SK-N-SH (cell line): ENCODE measurements around the gene ANO9. TPM values are rescaled to one million over a fixed set of nuclear protein-coding genes. Genes with fewer than 3 reads are reported as not detected.
A peak's percentile ranks its signal among the peaks of the same experiment; 100 is the strongest.

Experiments
- CTCF ChIA-PET: fragments of 300-600, 350-600 bp; formaldehyde crosslinking; extraction: SDS; loops from one replicate; lab custom pipeline; 2021; lab: Yijun Ruan, JAX
- POLR2A ChIA-PET: fragments of 350-600 bp; sonication (Branson Sonifier 250); formaldehyde crosslinking; extraction: SDS; loops from one replicate; lab custom pipeline; 2020; ENCODE audit warnings: antibody characterized with exemption, inconsistent platforms; lab: Yijun Ruan, JAX
- DNase-seq: peaks from one replicate; pipeline ENCODE4 v3.0.0; 2012
- H2AFZ ChIP-seq: fragments of 200-600 bp; sonication (generic); 2 replicates; pipeline ENCODE4 v1.8.1; 2016; ENCODE audit warnings: antibody characterized with exemption, mild to moderate bottlenecking, low read depth
- H3F3A ChIP-seq: fragments of 200-600 bp; sonication (generic); replicated peaks from 2 replicates; pipeline ENCODE3; 2016; ENCODE audit warnings: antibody characterized with exemption, mild to moderate bottlenecking; ENCODE audit not compliant: insufficient read depth
- H3K27ac ChIP-seq, 2 experiments: fragments of 200-500 bp in 1 of 2; fragments of 200-600 bp in 1 of 2; sonication (Bioruptor generic) in 1 of 2; sonication (generic), shearing (Covaris generic) in 1 of 2; 2 replicates each; pipeline versions ENCODE4 v1.5.1 to v1.6.1; 2014 to 2016; ENCODE audit warnings: low read depth in 2 of 2, inconsistent platforms in 1 of 2, low read length in 1 of 2, mild to moderate bottlenecking in 1 of 2, mixed read lengths in 1 of 2
- H3K27me3 ChIP-seq: fragments of 200-600 bp; sonication (generic), shearing (Covaris generic); 2 replicates; pipeline ENCODE4 v1.6.1; 2016; ENCODE audit warnings: mixed run types; ENCODE audit not compliant: insufficient read depth
- H3K36me3 ChIP-seq, 2 experiments: fragments of 200-500 bp in 1 of 2; fragments of 200-600 bp in 1 of 2; sonication (Bioruptor generic) in 1 of 2; sonication (generic) in 1 of 2; replicated peaks in 1 of 2; 2 replicates each; pipeline versions ENCODE3 to v1.5.1; 2014 to 2016; ENCODE audit warnings: low read length in 1 of 2, mild to moderate bottlenecking in 1 of 2; ENCODE audit not compliant: insufficient read depth in 2 of 2, control insufficient read depth in 1 of 2
- H3K4me1 ChIP-seq, 2 experiments: fragments of 200-500 bp in 1 of 2; fragments of 200-600 bp in 1 of 2; sonication (Bioruptor generic) in 1 of 2; sonication (generic), shearing (Covaris generic) in 1 of 2; 2 replicates each; pipeline versions ENCODE4 v1.5.1 to v1.6.1; 2014 to 2016; ENCODE audit warnings: low read depth in 1 of 2, low read length in 1 of 2, mixed run types in 1 of 2; ENCODE audit not compliant: insufficient read depth in 2 of 2, control insufficient read depth in 1 of 2
- H3K4me2 ChIP-seq: fragments of 200-600 bp; sonication (generic), shearing (Covaris generic); 2 replicates; pipeline ENCODE4 v1.6.1; 2017; ENCODE audit warnings: mixed run types
- H3K4me3 ChIP-seq, 2 experiments: fragments of 200-500 bp in 1 of 2; fragments of 200-600 bp in 1 of 2; sonication (Bioruptor generic) in 1 of 2; sonication (generic), shearing (Covaris generic) in 1 of 2; 2 replicates each; pipeline versions ENCODE4 v1.5.1 to v1.8.1; 2014 to 2016; ENCODE audit warnings: low read depth in 2 of 2, inconsistent platforms in 1 of 2, low read length in 1 of 2, mild to moderate bottlenecking in 1 of 2, mixed read lengths in 1 of 2, moderate library complexity in 1 of 2
- H3K79me2 ChIP-seq: fragments of 200-600 bp; sonication (generic); 2 replicates; pipeline ENCODE4 v1.8.1; 2017; ENCODE audit warnings: mild to moderate bottlenecking; ENCODE audit not compliant: insufficient read depth
- H3K9ac ChIP-seq: fragments of 200-600 bp; sonication (generic); 2 replicates; pipeline ENCODE4 v1.6.1; 2017; ENCODE audit warnings: mixed run types
- H3K9me2 ChIP-seq: fragments of 200-600 bp; sonication (generic); 2 replicates; pipeline ENCODE4 v1.6.1; 2017; ENCODE audit warnings: mixed run types
- H3K9me3 ChIP-seq: fragments of 200-600 bp; sonication (generic); 2 replicates; pipeline ENCODE4 v1.6.1; 2017; ENCODE audit warnings: mixed run types, mild to moderate bottlenecking, moderate library complexity
- H4K20me1 ChIP-seq: fragments of 200-600 bp; sonication (generic); 2 replicates; pipeline ENCODE4 v1.6.1; 2017; ENCODE audit warnings: mild to moderate bottlenecking, mixed run types; ENCODE audit not compliant: insufficient read depth
- CHD2 ChIP-seq: fragments of 150-350 bp; IDR thresholded peaks from 2 replicates; pipeline ENCODE4 v1.6.1; 2018; ENCODE audit warnings: low read length; ENCODE audit not compliant: partially characterized antibody
- EZH2phosphoT487 ChIP-seq: fragments of 200-600 bp; sonication (generic); IDR thresholded peaks from 2 replicates; pipeline ENCODE4 v1.6.1; 2017; ENCODE audit warnings: low read depth, mixed run types, mild to moderate bottlenecking, antibody characterized with exemption, moderate library complexity, borderline replicate concordance
- GABPA ChIP-seq: IDR thresholded peaks from 2 replicates; pipeline ENCODE4 v1.4.0; 2012; ENCODE audit warnings: low read depth, mild to moderate bottlenecking
- RAD21 ChIP-seq: IDR thresholded peaks from 2 replicates; pipeline ENCODE4 v1.6.1; 2012; ENCODE audit warnings: mild to moderate bottlenecking, low read length
- USF2 ChIP-seq: fragments of 150-350 bp; IDR thresholded peaks from 2 replicates; pipeline ENCODE4 v1.6.1; 2017; ENCODE audit warnings: antibody characterized with exemption, low read length, low read depth, borderline replicate concordance
- WGBS: methylation state at CpG from one replicate; pipeline ENCODE4 v1.1.6; 2017; ENCODE audit warnings: low lambda C conversion rate; 5-methylcytosine and 5-hydroxymethylcytosine counted together
- polyA plus RNA-seq, 3 experiments: library from polyadenylated mRNA; depleted of rRNA; stranded (reverse); fragments of >200 nt; gene quantifications; 2 replicates each; pipeline ENCODE4 v1.2.3, GENCODE V29; 2012
- TF ChIP-seq, protein P1 (sequence below): IDR thresholded peaks from 2 replicates; pipeline ENCODE4; 2012
- TF ChIP-seq, protein P2 (sequence below): IDR thresholded peaks from 2 replicates; pipeline ENCODE4 v1.4.0; 2012; ENCODE audit warnings: low read depth, borderline replicate concordance
- TF ChIP-seq, protein P3 (sequence below): fragments of 200-600 bp; sonication (generic); IDR thresholded peaks from 2 replicates; pipeline ENCODE4 v1.6.1; 2017; ENCODE audit warnings: antibody characterized with exemption, mild to moderate bottlenecking, moderate library complexity

The ANO9 gene
- polyA plus RNA-seq, 1 of the 3 experiments (the other 2 are of a cell fraction): 0.12 TPM

DNA sequence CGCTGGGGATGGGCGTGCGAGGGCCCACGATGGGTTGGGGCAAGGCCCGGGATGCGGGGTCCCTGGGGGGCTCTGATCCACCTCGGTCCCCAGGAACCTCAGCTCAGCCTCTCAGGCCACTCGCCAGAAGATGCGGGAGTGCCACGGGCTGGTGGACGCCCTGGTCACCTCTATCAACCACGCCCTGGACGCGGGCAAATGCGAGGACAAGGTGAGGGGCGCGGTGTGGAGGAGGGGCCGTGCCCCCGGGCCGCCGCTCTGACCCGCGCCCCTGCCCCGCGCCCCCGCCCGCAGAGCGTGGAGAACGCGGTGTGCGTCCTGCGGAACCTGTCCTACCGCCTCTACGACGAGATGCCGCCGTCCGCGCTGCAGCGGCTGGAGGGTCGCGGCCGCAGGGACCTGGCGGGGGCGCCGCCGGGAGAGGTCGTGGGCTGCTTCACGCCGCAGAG is 41.5 kb downstream of the ANO9 start:
- 74% methylated on average over 12 of the region's 50 CpGs for WGBS
- TF ChIP-seq, protein P1, sequence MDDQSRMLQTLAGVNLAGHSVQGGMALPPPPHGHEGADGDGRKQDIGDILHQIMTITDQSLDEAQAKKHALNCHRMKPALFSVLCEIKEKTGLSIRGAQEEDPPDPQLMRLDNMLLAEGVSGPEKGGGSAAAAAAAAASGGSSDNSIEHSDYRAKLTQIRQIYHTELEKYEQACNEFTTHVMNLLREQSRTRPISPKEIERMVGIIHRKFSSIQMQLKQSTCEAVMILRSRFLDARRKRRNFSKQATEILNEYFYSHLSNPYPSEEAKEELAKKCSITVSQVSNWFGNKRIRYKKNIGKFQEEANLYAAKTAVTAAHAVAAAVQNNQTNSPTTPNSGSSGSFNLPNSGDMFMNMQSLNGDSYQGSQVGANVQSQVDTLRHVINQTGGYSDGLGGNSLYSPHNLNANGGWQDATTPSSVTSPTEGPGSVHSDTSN: no peak
- TF ChIP-seq CHD2: no peak
- no peak for TF ChIP-seq RAD21
- 0 out of 2 replicates have a peak, but pooled peaks have one; percentile 25 for TF ChIP-seq EZH2phosphoT487
- TF ChIP-seq USF2: no peak
- TF ChIP-seq, protein P2, sequence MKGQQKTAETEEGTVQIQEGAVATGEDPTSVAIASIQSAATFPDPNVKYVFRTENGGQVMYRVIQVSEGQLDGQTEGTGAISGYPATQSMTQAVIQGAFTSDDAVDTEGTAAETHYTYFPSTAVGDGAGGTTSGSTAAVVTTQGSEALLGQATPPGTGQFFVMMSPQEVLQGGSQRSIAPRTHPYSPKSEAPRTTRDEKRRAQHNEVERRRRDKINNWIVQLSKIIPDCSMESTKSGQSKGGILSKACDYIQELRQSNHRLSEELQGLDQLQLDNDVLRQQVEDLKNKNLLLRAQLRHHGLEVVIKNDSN: no peak
- TF ChIP-seq, all 33 proteins: peak for 1
- H3K36me3 ChIP-seq: no peaks in the 10 kb centered on the region
- no peaks in the 10 kb centered on the region for H3K79me2 ChIP-seq
- H3K27ac ChIP-seq: no peak overlapping the region
- peaks cover 5 to 12% of the 10 kb centered on the region in 2 experiments; a peak in 2 of 4 replicates for H3K4me1 ChIP-seq
- no peak overlapping the region for H2AFZ ChIP-seq
- POLR2A ChIA-PET: no interaction called here
- CTCF ChIA-PET: interaction anchor here (1.4 kb wide), 1 partner anchor 48 kb away, joined by 5 read pairs; no protein-coding TSS in a partner anchor
- DNase-seq: no peak
- H3K9me3 ChIP-seq: no peaks in the 10 kb centered on the region
- no peak overlapping the region for H3K4me3 ChIP-seq
- H3F3A ChIP-seq: no peaks in the 10 kb centered on the region
- H3K4me2 ChIP-seq: no peak overlapping the region
- peaks cover 9% of the 10 kb centered on the region; the same call in 1 of the 2 replicates for H3K27me3 ChIP-seq
- H4K20me1 ChIP-seq: no peaks in the 10 kb centered on the region
- H3K9ac ChIP-seq: no peak overlapping the region
- no peaks in the 10 kb centered on the region for H3K9me2 ChIP-seq

- no peaks in the 10 kb centered on the region for H3K9me3 ChIP-seq
- no peaks in the 10 kb centered on the region for H3K9me2 ChIP-seq
- no peak overlapping the region for H2AFZ ChIP-seq
- H3F3A ChIP-seq: no peaks in the 10 kb centered on the region
- CTCF ChIA-PET: interaction anchor here (1.4 kb wide), 1 partner anchor 48 kb away, joined by 5 read pairs; no protein-coding TSS in a partner anchor
- H3K36me3 ChIP-seq: no peaks in the 10 kb centered on the region
- H3K27me3 ChIP-seq: peaks cover 9% of the 10 kb centered on the region; the same call in 1 of the 2 replicates
- H3K4me3 ChIP-seq: no peak overlapping the region
- no peaks in the 10 kb centered on the region for H3K79me2 ChIP-seq
- H3K9ac ChIP-seq: no peak overlapping the region
- H4K20me1 ChIP-seq: no peaks in the 10 kb centered on the region
- H3K4me1 ChIP-seq: peaks cover 5 to 12% of the 10 kb centered on the region in 2 experiments; a peak in 2 of 4 replicates
- POLR2A ChIA-PET: no interaction called here
- H3K4me2 ChIP-seq: no peak overlapping the region
- TF ChIP-seq GABPA (no peak), EZH2phosphoT487 (peak; percentile 78; the same call in 1 of the 2 replicates)
- TF ChIP-seq, protein P3, sequence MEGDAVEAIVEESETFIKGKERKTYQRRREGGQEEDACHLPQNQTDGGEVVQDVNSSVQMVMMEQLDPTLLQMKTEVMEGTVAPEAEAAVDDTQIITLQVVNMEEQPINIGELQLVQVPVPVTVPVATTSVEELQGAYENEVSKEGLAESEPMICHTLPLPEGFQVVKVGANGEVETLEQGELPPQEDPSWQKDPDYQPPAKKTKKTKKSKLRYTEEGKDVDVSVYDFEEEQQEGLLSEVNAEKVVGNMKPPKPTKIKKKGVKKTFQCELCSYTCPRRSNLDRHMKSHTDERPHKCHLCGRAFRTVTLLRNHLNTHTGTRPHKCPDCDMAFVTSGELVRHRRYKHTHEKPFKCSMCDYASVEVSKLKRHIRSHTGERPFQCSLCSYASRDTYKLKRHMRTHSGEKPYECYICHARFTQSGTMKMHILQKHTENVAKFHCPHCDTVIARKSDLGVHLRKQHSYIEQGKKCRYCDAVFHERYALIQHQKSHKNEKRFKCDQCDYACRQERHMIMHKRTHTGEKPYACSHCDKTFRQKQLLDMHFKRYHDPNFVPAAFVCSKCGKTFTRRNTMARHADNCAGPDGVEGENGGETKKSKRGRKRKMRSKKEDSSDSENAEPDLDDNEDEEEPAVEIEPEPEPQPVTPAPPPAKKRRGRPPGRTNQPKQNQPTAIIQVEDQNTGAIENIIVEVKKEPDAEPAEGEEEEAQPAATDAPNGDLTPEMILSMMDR: no peak
- WGBS: 52% methylated on average over 17 of the region's 21 CpGs
- DNase-seq: no peak
- no peak overlapping the region for H3K27ac ChIP-seq
These were observed 42.0 kb downstream of the ANO9 start for GRCh38 chr11:399731-400211.
